ENCODE results near the gene FHOD1.

FHOD1 gene

GRCh38 chr16:67238278-67238575 lies 9.1 kb downstream of the FHOD1 start:
- H3K9me3 ChIP-seq (ENCODE audit: insufficient read depth, low read depth, low read length), result no peaks in the 10 kb centered on the region
- WGBS, result 95% methylated on average over 3 of the region's 3 CpGs
- no peak overlapping the region for H3K9ac ChIP-seq (ENCODE audit: low read depth, low read length)
- H3K4me3 ChIP-seq (ENCODE audit: low read length), result no peak overlapping the region
- H3K4me1 ChIP-seq (ENCODE audit: insufficient read depth, low read length), result peaks cover 11% of the 10 kb centered on the region
- peaks cover 56% of the 10 kb centered on the region for H3K36me3 ChIP-seq (ENCODE audit: insufficient read depth, low read length)
- H3K27me3 ChIP-seq (ENCODE audit: insufficient read depth, low read length), result no peaks in the 10 kb centered on the region
- H3K27ac ChIP-seq (ENCODE audit: low read depth, low read length), result no peak overlapping the region

DNA sequence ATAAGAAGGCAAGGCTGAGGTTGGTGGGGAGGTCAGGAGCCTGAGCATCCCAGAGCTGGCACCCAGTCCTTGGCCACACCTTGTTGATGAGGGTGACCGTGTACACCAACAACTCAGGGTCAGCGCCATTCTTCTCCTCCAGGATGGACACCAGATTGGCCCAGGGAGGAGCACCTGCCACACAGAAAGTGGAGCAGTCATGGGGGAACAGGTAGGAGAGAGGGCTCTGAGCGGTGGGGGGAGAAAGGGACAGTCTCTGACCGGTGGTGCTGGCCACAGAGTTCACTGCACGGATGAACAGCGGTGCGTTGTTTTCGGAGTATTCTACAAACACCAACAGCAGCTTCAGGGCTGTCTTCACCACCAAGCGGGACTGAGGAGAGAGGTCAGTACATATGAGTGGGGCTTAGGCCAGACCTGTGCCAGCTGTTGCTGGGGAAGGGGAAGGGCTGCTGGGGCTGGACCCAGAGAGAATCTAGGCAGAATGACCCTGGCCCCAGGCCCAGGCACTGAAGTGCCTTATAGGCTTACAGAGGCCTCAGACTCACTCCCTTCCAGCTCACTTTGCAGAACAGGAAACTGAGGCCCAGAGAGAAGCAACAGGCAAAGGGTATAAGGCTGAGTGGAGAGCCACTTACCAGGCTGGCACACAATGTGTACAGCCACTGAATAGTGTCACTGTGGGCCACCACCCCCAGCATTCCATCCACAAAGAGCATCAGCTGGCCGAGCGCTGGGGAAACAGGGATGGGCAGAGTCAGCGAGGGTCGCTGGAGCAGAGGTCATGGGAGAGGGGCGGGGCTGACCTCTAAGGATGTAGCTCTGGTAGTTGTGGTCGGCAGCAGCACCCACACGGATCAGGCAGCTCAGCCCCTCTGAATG lies 9.6 kb downstream of the FHOD1 start:
- Histone ChIP-seq H3K36me3 (ENCODE audit: insufficient read depth, low read length) (peaks cover 58% of the 10 kb centered on the region), H3K9me3 (ENCODE audit: insufficient read depth, low read depth, low read length) (no peaks in the 10 kb centered on the region), H3K9ac (ENCODE audit: low read depth, low read length) (no peak overlapping the region), H3K27ac (ENCODE audit: low read depth, low read length) (no peak overlapping the region), H3K4me3 (ENCODE audit: low read length) (no peak overlapping the region), H3K4me1 (ENCODE audit: insufficient read depth, low read length) (peaks cover 11% of the 10 kb centered on the region), H3K27me3 (ENCODE audit: insufficient read depth, low read length) (no peaks in the 10 kb centered on the region)
- WGBS, result 93% methylated on average over 16 of the region's 16 CpGs

DNA sequence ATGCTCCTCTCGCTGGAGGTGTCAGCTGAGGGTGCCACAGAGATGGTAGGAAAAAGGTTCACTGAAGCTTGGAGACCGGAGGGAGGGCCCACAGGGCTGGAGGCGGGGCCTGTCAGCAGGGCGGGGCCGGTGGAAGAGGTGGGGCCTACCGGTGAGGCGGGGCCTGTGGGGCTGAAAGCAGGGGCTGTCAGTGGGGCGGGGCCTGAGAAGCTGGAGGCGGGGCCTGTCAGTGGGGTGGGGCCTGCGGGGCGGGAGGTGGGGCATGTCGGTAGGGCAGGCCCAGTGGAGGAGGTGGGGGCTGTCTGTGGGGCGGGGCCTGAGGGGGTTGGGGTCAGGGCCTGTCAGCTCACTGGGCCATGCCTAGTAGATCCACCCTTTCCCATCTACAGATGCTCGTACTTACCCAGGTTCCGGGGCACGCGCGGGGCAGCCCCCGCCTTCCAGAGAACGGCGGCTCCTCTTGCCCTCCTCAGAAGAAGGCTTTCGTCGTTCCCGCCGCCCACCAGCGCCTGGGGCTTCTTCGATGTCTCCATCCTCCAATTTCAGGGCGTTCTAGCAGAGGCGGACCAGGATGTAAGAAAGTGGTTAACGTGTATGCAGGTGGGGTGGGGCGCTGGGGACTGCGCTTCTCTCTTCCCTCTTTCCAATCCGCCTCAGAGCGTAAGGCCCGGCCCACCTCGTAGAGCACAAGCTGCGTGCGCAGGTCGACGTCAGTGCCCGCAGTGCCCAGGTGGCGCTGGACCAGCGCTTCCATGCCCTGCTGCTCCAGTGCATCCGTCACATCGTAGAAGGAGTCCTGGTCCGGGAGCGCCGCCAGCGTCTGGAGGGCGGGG lies 10.5 kb downstream of the FHOD1 start:
- Histone ChIP-seq H3K9ac (ENCODE audit: low read depth, low read length) (no peak overlapping the region), H3K36me3 (ENCODE audit: insufficient read depth, low read length) (peaks cover 60% of the 10 kb centered on the region), H3K27me3 (ENCODE audit: insufficient read depth, low read length) (no peaks in the 10 kb centered on the region), H3K27ac (ENCODE audit: low read depth, low read length) (no peak overlapping the region), H3K4me1 (ENCODE audit: insufficient read depth, low read length) (peaks cover 10% of the 10 kb centered on the region), H3K4me3 (ENCODE audit: low read length) (no peak overlapping the region), H3K9me3 (ENCODE audit: insufficient read depth, low read depth, low read length) (no peaks in the 10 kb centered on the region)
- 93% methylated on average over 45 of the region's 50 CpGs for WGBS

- Histone ChIP-seq H3K9ac (ENCODE audit: low read depth, low read length) (no peak overlapping the region), H3K4me3 (ENCODE audit: low read length) (no peak overlapping the region), H3K36me3 (ENCODE audit: insufficient read depth, low read length) (peaks cover 68% of the 10 kb centered on the region), H3K27ac (ENCODE audit: low read depth, low read length) (no peak overlapping the region), H3K4me1 (ENCODE audit: insufficient read depth, low read length) (peaks cover 2% of the 10 kb centered on the region; the same call in 1 of the 2 replicates), H3K9me3 (ENCODE audit: insufficient read depth, low read depth, low read length) (no peaks in the 10 kb centered on the region), H3K27me3 (ENCODE audit: insufficient read depth, low read length) (no peaks in the 10 kb centered on the region)
- 91% methylated on average over 17 of the region's 17 CpGs for WGBS
Measured at GRCh38 chr16:67235816-67236562, 11.3 kb downstream of the FHOD1 start.

DNA sequence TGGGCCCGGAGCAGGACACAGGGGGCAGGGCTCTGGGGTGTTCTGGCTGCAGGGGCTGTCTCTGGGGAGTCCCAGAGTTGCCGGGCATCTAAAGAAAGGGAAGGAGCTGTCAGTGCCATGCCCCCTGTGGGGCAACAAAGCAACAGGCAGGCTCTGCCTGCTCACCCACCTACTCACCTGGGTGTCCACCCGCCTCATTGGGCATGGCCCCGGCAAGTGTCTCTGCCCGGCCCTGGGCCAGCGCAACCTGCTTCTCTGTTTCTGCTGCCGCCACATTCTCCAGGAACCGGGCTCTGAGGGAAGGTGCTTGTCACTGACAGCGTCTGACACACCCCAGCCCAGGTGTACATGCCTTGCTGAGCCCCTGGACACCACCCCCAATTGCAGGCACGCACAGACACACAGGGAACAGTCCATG lies 13.1 kb downstream of the FHOD1 start:
- Histone ChIP-seq H3K36me3 (ENCODE audit: insufficient read depth, low read length) (peaks cover 78% of the 10 kb centered on the region), H3K9ac (ENCODE audit: low read depth, low read length) (no peak overlapping the region), H3K27ac (ENCODE audit: low read depth, low read length) (no peak overlapping the region), H3K4me1 (ENCODE audit: insufficient read depth, low read length) (no peaks in the 10 kb centered on the region), H3K4me3 (ENCODE audit: low read length) (no peak overlapping the region), H3K27me3 (ENCODE audit: insufficient read depth, low read length) (no peaks in the 10 kb centered on the region), H3K9me3 (ENCODE audit: insufficient read depth, low read depth, low read length) (no peaks in the 10 kb centered on the region)
- WGBS, result 95% methylated on average over 10 of the region's 10 CpGs

DNA sequence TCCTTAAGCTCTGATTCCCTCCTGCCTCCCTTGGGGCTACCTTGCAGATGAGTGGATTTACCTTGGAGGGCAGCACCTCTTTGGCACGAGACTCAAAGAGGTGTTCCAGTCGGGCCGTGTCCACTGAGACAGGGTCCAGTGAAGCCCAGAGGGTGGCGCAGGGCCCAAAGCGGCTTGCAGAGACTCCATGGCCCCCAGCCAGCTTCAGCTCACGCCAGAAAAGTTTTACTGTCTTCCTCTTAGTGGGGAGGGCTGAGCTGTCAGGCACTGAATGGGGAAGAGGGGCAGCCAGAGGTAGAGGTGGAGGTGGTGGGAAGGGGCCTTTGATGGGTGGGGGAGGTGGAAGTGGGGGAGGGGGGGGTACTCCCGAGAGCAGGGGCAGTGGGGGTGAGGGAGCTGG lies 13.7 kb downstream of the FHOD1 start:
- Histone ChIP-seq H3K27me3 (ENCODE audit: insufficient read depth, low read length) (no peaks in the 10 kb centered on the region), H3K36me3 (ENCODE audit: insufficient read depth, low read length) (peaks cover 78% of the 10 kb centered on the region), H3K9ac (ENCODE audit: low read depth, low read length) (no peak overlapping the region), H3K27ac (ENCODE audit: low read depth, low read length) (no peak overlapping the region), H3K4me3 (ENCODE audit: low read length) (no peak overlapping the region), H3K4me1 (ENCODE audit: insufficient read depth, low read length) (no peaks in the 10 kb centered on the region), H3K9me3 (ENCODE audit: insufficient read depth, low read depth, low read length) (no peaks in the 10 kb centered on the region)
- WGBS, result 92% methylated on average over 6 of the region's 7 CpGs

GRCh38 chr16:67230809-67231660 lies 16.2 kb downstream of the FHOD1 start:
- WGBS, result 96% methylated on average over 12 of the region's 12 CpGs
- H3K36me3 ChIP-seq (ENCODE audit: insufficient read depth, low read length), result peaks cover 61% of the 10 kb centered on the region

GRCh38 chr16:67229906-67230808 lies 17.1 kb downstream of the FHOD1 start:
- peaks cover 3% of the 10 kb centered on the region; the same call in 1 of the 2 replicates for H3K27me3 ChIP-seq (ENCODE audit: insufficient read depth, low read length)
- 0 out of 2 replicates have a peak, but pooled peaks cover 4% of the 10 kb centered on the region for H3K4me1 ChIP-seq (ENCODE audit: insufficient read depth, low read length)
- no peak overlapping the region for H3K9ac ChIP-seq (ENCODE audit: low read depth, low read length)
- H3K36me3 ChIP-seq (ENCODE audit: insufficient read depth, low read length), result peaks cover 55% of the 10 kb centered on the region
- WGBS, result 96% methylated on average over 32 of the region's 32 CpGs
- no peaks in the 10 kb centered on the region for H3K9me3 ChIP-seq (ENCODE audit: insufficient read depth, low read depth, low read length)
- H3K4me3 ChIP-seq (ENCODE audit: low read length), result no peak overlapping the region
- no peak overlapping the region for H3K27ac ChIP-seq (ENCODE audit: low read depth, low read length)

More at GRCh38 chr16:67230809-67231660, 16.2 kb downstream of the FHOD1 start:
- H3K27me3 ChIP-seq (ENCODE audit: insufficient read depth, low read length), result no peaks in the 10 kb centered on the region
- no peak overlapping the region for H3K27ac ChIP-seq (ENCODE audit: low read depth, low read length)
- no peak overlapping the region for H3K9ac ChIP-seq (ENCODE audit: low read depth, low read length)
- no peaks in the 10 kb centered on the region for H3K9me3 ChIP-seq (ENCODE audit: insufficient read depth, low read depth, low read length)
- H3K4me3 ChIP-seq (ENCODE audit: low read length), result no peak overlapping the region
- H3K4me1 ChIP-seq (ENCODE audit: insufficient read depth, low read length), result 0 out of 2 replicates have a peak, but pooled peaks cover 4% of the 10 kb centered on the region

DNA sequence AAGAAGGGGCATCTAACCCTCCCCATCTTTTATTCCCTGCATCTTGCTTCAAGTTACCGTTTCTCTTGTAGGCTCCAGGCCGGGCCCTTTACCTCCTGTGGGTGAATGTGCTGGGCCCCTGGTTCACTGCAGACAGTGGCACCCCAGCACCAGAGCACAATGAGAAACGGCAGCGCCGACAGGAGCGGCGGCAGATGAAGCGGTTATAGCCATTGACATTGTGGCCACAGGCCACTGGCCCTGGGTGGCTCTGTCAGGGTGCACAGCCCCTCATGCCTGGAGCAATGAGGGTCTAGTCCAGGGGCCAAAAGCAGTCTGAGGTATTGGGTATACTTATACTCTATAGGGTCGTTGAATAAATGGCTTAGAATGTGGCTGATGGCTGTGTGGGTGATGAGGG lies 18.4 kb downstream of the FHOD1 start:
- peaks cover 3% of the 10 kb centered on the region; the same call in 1 of the 2 replicates for H3K27me3 ChIP-seq (ENCODE audit: insufficient read depth, low read length)
- H3K9me3 ChIP-seq (ENCODE audit: insufficient read depth, low read depth, low read length), result no peaks in the 10 kb centered on the region
- no peak overlapping the region for H3K9ac ChIP-seq (ENCODE audit: low read depth, low read length)
- H3K27ac ChIP-seq (ENCODE audit: low read depth, low read length), result no peak overlapping the region
- 0 out of 2 replicates have a peak, but pooled peaks cover 4% of the 10 kb centered on the region for H3K4me1 ChIP-seq (ENCODE audit: insufficient read depth, low read length)
- WGBS, result 96% methylated on average over 9 of the region's 9 CpGs
- peaks cover 45% of the 10 kb centered on the region for H3K36me3 ChIP-seq (ENCODE audit: insufficient read depth, low read length)
- H3K4me3 ChIP-seq (ENCODE audit: low read length), result no peak overlapping the region
